GM19035 (cell line): Measurements from ENCODE around the gene CD8A.
"Not testable (repeated sequence)": the region's sequence is repeated elsewhere in the genome, so short reads cannot be mapped to it uniquely, and the experiment has no call there.

Source experiments
- ATAC-seq: cut with Tn5 transposase; IDR thresholded peaks from one replicate; pipeline ENCODE4 v1.9.1; 2021; ENCODE audit not compliant: unreplicated experiment

Gene CD8A

GRCh38 chr2:86741889-86742498 lies 48.7 kb downstream of the CD8A start:
- not testable (repeated sequence) for ATAC-seq

- not testable (repeated sequence) for ATAC-seq
Observed at GRCh38 chr2:86739889-86740288, 50.8 kb downstream of the CD8A start.

GRCh38 chr2:86739485-86739884 lies 51.2 kb downstream of the CD8A start:
- not testable (repeated sequence) for ATAC-seq

GRCh38 chr2:86734896-86735295 lies 55.8 kb downstream of the CD8A start:
- not testable (repeated sequence) for ATAC-seq
